ENCODE measurements around the gene PUS10. TPM values are rescaled to one million over a fixed set of nuclear protein-coding genes. Genes with fewer than 3 reads are reported as not detected.

Gene PUS10
- total and polyA plus RNA-seq, 2 of the 4 experiments (the other 2 are of a cell fraction), result 4.4 to 5.7 TPM

- Histone ChIP-seq H2BK120ac (ENCODE audit: low read depth, low read length) (no peak overlapping the region), H3K4me3 (ENCODE audit: insufficient read depth, low read depth, low read length) (no peak overlapping the region), H2BK5ac (ENCODE audit: low read depth, low read length, poor library complexity, severe bottlenecking) (no peak overlapping the region), H4K8ac (ENCODE audit: low read depth in 2 of 2, low read length in 2 of 2) (no peak overlapping the region), H3K18ac (ENCODE audit: low read depth, low read length) (no peak overlapping the region), H4K20me1 (ENCODE audit: insufficient read depth, low read length) (no peaks in the 10 kb centered on the region), H3K4me1 (ENCODE audit: control insufficient read depth, insufficient read depth, low read length) (no peaks in the 10 kb centered on the region), H3K4me2 (ENCODE audit: low read depth, low read length) (no peak overlapping the region), H3K9ac (ENCODE audit: low read depth, low read length) (no peak overlapping the region), H3K4ac (ENCODE audit: low read depth, low read length) (no peak overlapping the region), H3K56ac (ENCODE audit: extremely low read depth, insufficient read depth, low read length) (no peak overlapping the region), H3K9me1 (ENCODE audit: insufficient read depth, low read length) (no peaks in the 10 kb centered on the region), H2AK9ac (replicated peaks; ENCODE audit: low read depth, low read length, poor library complexity) (no peak overlapping the region), H2BK20ac (ENCODE audit: low read depth, low read length) (no peak overlapping the region), H3K14ac (replicated peaks; ENCODE audit: low read depth, low read length) (no peak overlapping the region), H2AFZ (replicated peaks; ENCODE audit: low read length, poor library complexity) (no peak overlapping the region), H2BK15ac (ENCODE audit: low read depth, low read length) (no peak overlapping the region), H4K91ac (ENCODE audit: insufficient read depth, low read depth, low read length) (no peak overlapping the region), H3K9me3 (ENCODE audit: control insufficient read depth, insufficient read depth, low read length) (no peaks in the 10 kb centered on the region), H2AK5ac (ENCODE audit: low read depth, low read length) (no peak overlapping the region), H3K79me1 (ENCODE audit: low read depth in 1 of 2, low read length in 2 of 2) (no peaks in the 10 kb centered on the region), H3K23ac (ENCODE audit: low read depth, low read length) (no peak overlapping the region), H4K5ac (ENCODE audit: low read depth, low read length) (no peak overlapping the region), H3K27ac (ENCODE audit: insufficient read depth, low read length) (no peak overlapping the region), H3K27me3 (ENCODE audit: control insufficient read depth, insufficient read depth, low read length) (no peaks in the 10 kb centered on the region), H3K36me3 (ENCODE audit: control insufficient read depth, insufficient read depth, low read length) (peaks cover 12% of the 10 kb centered on the region)
- ATAC-seq (ENCODE audit: low read depth), result no peak
- dilution Hi-C loops (cut with HindIII; ENCODE audit: low sequenced_read_pairs, unreplicated experiment) (no loop called here), intact Hi-C loops (cut with micrococcal nuclease) (no loop called here), in situ Hi-C loops (cut with MboI; ENCODE audit: low sequenced_read_pairs) (no loop called here)
- TF ChIP-seq RFX5 (IDR thresholded peaks at IDR 0.05; ENCODE audit: low read depth, low read length) (no peak), CTCF (conservative IDR thresholded peaks at IDR 0.05; ENCODE audit: low read depth, low read length) (no peak), FOS (IDR thresholded peaks at IDR 0.05; ENCODE audit: low read depth, low read length) (no peak), MXI1 (IDR thresholded peaks at IDR 0.05; ENCODE audit: borderline replicate concordance, low read depth, low read length) (no peak), SMC3 (IDR thresholded peaks at IDR 0.05; ENCODE audit: low read depth, low read length) (no peak), POLR2A (IDR thresholded peaks at IDR 0.05; ENCODE audit: low read depth, low read length) (no peak), MAZ (IDR thresholded peaks at IDR 0.05; ENCODE audit: borderline replicate concordance, low read depth, low read length) (no peak), NFE2L2 (IDR thresholded peaks at IDR 0.05; ENCODE audit: low read depth, low read length) (no peak), MAFK (IDR thresholded peaks at IDR 0.05; ENCODE audit: low read depth, low read length) (no peak), BHLHE40 (IDR thresholded peaks at IDR 0.05; ENCODE audit: low read depth, low read length) (no peak), CHD1 (IDR thresholded peaks at IDR 0.05; ENCODE audit: low read depth, low read length) (no peak), CEBPB (IDR thresholded peaks at IDR 0.05; ENCODE audit: low read depth, low read length) (no peak), RAD21 (IDR thresholded peaks at IDR 0.05; ENCODE audit: low read length) (no peak), ELK1 (IDR thresholded peaks at IDR 0.05; ENCODE audit: borderline replicate concordance, low read depth, low read length) (no peak), RCOR1 (IDR thresholded peaks at IDR 0.05; ENCODE audit: insufficient replicate concordance, low read length) (no peak), USF2 (IDR thresholded peaks at IDR 0.05; ENCODE audit: low read depth, low read length) (no peak)
- whole genome bisulfite sequencing, 2 experiments (ENCODE audit: extremely low coverage in 2 of 2, insufficient read length in 1 of 2), result 100% methylated on average over 2 of the region's 6 CpGs; no CpG with 5 or more reads in 1 of the 2 experiments
- POLR2A ChIA-PET (ENCODE audit: unreplicated experiment), result no interaction called here
- DNase-seq, result no peak
- CTCF ChIA-PET, result no interaction called here
- no TSS peak for BruUV-seq (replicated peaks)
Measured at GRCh38 chr2:60899230-60899891, 118.7 kb downstream of the PUS10 start.
